Renal pelvis (tissue), 12 donors: ENCODE data around the gene CA14. TPM values are rescaled to one million over a fixed set of nuclear protein-coding genes. Genes with fewer than 3 reads are reported as not detected.
"Not testable (repeated sequence)": the region's sequence is repeated elsewhere in the genome, so short reads cannot be mapped to it uniquely, and the experiment has no call there.

Source experiments
- DNase-seq: peaks from one replicate; pipeline ENCODE4 v3.0.0-alpha.2; 2013
- long read RNA-seq, 16 experiments: transcript quantifications; one replicate each; lab custom pipeline, GENCODE V29; 2026
- polyA plus RNA-seq, 3 donors: library from polyadenylated mRNA; unstranded; fragments of 120-200 nt; gene quantifications; one replicate each; pipeline ENCODE4 v1.2.1, GENCODE V29; 2013; ENCODE audit not compliant: insufficient read length in 3 of 3

CA14 gene
- 1 to 10 TPM; 6.6 to 6.8 (median 6.6) TPM for polyA plus RNA-seq
- long read RNA-seq, donor 1, partial matches to known transcripts, result 80 of 130 reads
- long read RNA-seq, donor 1, other reads (novel, unspliced or antisense), result 50 of 130 reads
- long read RNA-seq, donor 2, partial matches to known transcripts, result 147 of 157 reads
- long read RNA-seq, donor 2, other reads (novel, unspliced or antisense), result 10 of 157 reads
- long read RNA-seq, donor 3, partial matches to known transcripts, result 93 of 99 reads
- long read RNA-seq, donor 3, other reads (novel, unspliced or antisense), result 6 of 99 reads
- long read RNA-seq, donor 4, partial matches to known transcripts, result 92 of 138 reads
- long read RNA-seq, donor 4, other reads (novel, unspliced or antisense), result 46 of 138 reads
- long read RNA-seq, donor 5, partial matches to known transcripts, result 35 of 62 reads
- long read RNA-seq, donor 5, other reads (novel, unspliced or antisense), result 27 of 62 reads
- long read RNA-seq, donor 6, partial matches to known transcripts, result 68 of 113 reads
- long read RNA-seq, donor 6, other reads (novel, unspliced or antisense), result 45 of 113 reads
- long read RNA-seq, donor 7, partial matches to known transcripts, result 81 of 120 reads
- long read RNA-seq, donor 7, other reads (novel, unspliced or antisense), result 39 of 120 reads
- long read RNA-seq, donor 8, result 0 reads
- long read RNA-seq, donor 9, partial matches to known transcripts, result 156 of 162 reads
- long read RNA-seq, donor 9, other reads (novel, unspliced or antisense), result 6 of 162 reads
- long read RNA-seq, donor 10, result 0 reads
- long read RNA-seq, donor 11, result 0 reads
- long read RNA-seq, donor 12, partial matches to known transcripts, result 149 of 149 reads
- long read RNA-seq, donor 12, other reads (novel, unspliced or antisense), result 0 of 149 reads
- long read RNA-seq, donor 13, partial matches to known transcripts, result 28 of 55 reads
- long read RNA-seq, donor 13, other reads (novel, unspliced or antisense), result 27 of 55 reads
- long read RNA-seq, donor 14, result 0 reads
- long read RNA-seq, donor 15, result 0 reads
- long read RNA-seq, donor 16, partial matches to known transcripts, result 79 of 134 reads
- long read RNA-seq, donor 16, other reads (novel, unspliced or antisense), result 55 of 134 reads

DNA sequence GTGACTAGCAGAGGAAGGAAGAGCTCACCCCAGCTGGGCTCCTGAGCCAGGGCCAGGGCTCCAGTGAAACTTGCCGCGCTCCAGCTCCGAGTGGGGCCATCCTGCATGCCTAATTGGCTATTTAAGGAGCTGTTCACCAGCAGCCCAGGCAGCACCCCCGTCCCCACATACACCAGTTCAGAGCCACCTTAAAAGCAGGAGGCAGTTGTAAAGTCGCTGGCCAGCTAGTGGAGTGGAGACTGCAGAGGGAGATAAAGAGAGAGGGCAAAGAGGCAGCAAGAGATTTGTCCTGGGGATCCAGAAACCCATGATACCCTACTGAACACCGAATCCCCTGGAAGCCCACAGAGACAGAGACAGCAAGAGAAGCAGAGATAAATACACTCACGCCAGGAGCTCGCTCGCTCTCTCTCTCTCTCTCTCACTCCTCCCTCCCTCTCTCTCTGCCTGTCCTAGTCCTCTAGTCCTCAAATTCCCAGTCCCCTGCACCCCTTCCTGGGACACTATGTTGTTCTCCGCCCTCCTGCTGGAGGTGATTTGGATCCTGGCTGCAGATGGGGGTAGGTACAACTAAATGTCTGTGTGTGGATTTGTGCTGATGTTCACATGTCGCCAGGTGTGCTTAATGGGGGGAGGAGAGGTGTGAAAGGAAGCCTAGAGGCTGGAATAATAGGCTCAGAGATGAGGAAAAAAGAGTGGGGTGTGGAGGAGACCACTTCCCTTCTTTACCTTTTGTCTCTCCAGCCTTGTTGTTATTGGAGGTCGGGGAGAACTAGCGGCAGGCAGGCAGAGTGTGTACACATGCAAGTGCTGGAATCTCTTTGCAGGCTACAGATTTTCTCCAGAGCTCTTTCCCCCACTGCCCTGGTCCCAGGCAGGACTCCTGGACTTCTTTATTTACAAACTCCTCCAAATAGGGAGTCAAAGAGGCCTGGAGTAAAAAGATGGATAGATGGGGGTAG lies at the start of gene CA14:
TSS of gene CA14 (plus strand) at position 151 of the 962 bp plus-strand sequence. CDS start at position 506, 355 bp downstream.
- no peak for DNase-seq

DNA sequence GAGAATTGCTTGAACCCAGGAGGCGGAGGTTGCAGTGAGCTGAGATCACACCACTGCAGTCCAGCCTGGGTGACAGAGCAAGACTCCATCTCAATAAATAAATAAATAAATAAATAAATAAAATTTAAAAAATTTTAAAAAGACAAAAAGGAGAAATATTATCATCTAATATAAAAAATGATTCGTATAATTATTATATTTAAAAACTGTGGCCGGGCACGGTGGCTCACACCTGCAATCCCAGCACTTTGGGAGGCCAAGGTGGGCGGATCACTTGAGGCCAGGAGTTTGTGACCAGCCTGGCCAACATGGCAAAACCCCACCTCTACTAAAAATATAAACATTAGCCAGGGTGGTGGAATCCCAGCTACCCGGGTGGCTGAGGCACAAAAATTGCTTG lies 49.1 kb upstream of the CA14 start:
- not testable (repeated sequence) for DNase-seq

DNA sequence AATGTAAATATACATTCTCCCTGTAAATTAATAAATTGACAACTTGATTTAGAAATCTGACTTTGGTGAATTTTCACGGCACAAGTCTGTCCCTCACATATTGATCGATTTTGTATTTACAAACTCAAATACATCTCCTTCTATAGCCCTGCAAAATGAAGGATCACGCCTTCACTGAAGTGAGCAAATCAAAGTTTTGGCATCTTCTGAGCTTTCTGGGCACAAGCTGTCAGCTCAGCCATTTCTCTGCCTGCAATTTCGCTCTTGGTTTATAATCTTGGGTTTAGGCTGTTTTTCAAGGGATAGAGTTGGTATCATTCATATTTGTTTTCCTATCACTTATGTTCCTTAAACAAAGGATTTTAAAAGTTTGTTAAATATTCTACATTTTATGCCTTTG lies 47.5 kb upstream of the CA14 start:
- no peak for DNase-seq

DNA sequence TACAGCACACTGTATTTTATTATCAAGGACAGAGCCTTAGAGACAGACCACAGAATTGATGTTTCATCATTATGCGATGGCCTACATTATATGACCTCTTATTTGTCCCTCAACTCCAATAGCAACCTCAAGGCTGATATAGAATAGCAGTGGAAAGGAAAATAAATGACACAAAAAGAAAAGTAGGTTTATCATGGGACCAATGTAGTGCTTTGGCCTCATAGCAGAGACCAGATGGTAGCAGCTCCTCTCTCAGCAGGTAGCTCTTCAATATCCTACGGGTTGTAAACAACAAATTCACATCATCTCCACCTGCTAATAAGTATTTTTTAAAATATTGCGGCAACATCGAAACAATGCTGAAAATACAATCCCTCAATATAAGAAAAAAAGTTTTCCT lies 46.9 kb upstream of the CA14 start:
- no peak for DNase-seq

DNA sequence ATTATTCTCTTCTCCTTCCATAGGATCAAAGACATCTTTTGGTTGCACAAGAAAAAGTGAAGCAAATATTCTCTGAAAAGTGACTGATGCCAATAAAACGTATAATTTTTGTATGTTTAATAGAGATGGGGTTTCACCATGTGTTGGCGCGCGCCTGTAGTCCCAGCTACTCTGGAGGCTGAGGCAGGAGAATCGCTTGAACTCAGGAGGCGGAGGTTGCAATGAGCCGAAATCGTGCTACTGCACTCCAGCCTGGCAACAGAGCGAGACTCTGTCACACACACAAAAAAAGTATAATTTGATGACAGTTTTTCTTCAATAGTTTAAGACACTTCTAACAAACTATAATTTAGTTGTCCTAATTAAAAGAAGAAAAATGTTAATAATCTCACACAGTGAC lies 45.5 kb upstream of the CA14 start:
- no peak for DNase-seq

DNA sequence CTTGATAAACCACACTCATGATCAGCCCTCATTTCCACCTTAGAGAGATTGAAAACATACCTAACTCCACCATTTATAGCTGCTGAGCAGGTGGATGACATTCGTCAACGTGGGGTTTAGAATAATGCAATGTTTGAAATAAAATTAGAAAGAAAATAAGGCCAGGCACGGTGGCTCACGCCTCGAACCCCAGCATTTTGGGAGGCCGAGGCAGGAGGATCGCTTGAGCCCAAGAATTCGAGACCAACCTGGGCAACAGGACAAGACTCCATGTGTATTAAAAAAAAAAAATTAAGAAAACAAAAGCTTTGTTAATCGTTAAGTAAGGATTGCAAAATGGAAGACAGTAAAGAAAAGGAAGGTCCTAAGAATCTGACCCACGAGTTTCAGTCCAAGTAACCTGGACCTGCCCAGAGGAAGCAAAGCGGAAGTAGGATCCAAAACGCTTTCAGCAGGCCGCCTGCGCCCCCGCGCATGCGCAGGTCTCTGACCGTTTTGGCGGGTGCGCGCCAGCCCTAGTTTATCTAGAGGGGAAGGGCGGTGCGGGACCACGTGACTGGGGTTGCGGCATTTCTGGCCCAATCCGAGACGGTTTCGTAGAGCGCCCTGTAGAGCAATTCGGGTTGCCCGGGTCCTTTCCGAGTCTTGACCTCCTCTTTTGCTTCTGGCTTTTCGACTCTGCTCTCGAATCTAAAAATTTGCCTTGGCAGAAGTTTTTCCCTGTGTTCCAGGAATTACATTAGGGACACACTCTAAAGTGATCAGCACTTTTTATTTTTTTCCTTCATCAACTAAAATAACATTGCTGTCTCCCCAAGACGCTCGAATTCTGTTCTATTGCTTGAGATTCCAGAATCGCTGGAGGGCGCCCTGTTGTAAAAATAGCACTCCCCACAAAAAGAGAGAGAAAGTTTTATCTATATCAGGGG lies 44.1 kb upstream of the CA14 start:
- peak; percentile 94 for DNase-seq

DNA sequence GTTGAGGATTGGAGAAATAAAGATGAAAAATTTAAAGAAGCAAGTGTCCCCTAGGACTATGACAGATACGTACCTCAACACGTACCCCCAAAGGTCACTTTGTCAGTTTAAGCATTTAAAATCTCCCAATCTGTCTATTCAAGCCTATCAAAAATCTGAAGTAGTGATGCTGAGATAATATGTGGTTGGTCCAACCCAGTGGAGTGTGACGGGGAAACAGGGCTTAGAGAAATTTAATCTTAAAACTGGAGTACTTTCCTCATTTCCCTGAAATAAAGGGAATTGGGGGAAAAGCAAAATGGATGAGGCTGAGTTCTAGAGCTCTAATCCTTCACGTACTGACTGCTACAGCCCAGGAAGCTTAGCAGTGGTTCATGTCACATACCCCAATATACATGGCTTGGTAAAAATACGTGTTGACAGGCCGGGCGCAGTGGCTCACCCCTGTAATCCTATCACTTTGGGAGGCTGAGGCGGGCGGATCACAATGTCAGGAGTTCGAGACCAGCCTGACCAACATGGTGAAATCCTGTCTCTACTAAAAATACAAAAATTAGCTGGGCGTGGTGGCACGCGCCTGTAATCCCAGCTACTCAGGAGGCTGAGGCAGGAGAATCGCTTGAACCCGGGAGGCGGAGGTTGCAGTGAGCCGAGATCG lies 43.3 kb upstream of the CA14 start:
- not testable (repeated sequence) for DNase-seq

DNA sequence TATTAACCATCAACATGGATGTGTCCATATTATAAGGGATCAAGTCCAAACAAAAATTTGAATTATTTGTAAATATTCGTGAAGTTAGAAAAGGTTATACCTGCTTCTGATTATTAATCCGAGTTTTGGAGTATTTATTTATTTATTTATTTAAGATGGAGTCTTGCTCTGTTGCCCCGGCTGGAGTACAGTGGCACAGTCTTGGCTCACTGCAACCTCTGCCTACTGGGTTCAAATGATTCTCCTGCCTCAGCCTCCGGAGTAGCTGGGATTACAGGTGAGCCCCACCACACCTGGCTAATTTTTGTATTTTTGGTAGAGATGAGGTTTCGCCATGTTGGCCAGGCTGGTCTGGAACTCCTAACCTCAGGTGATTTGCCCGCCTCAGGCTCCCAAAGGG lies 41.7 kb upstream of the CA14 start:
- DNase-seq, result not testable (repeated sequence)

DNA sequence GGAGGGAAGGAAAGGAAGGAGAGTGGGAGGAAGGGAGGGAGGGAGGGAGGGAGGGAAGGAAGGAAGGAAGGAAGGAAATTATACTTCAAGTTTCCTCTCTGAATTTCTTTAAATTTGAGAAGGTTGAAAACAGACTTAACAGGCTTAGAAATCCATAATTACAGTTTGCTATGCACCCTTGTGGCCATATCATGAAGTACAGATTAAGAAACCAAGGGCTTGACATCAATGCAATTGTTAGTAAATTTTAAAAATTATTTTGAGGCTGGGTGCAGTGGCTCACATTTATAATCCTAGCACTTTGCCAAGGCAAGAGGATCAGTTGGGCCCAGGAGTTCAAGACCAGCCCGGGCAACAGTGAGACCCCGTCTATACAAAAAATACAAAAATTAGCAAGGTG lies 36.0 kb upstream of the CA14 start:
- DNase-seq, result no peak

DNA sequence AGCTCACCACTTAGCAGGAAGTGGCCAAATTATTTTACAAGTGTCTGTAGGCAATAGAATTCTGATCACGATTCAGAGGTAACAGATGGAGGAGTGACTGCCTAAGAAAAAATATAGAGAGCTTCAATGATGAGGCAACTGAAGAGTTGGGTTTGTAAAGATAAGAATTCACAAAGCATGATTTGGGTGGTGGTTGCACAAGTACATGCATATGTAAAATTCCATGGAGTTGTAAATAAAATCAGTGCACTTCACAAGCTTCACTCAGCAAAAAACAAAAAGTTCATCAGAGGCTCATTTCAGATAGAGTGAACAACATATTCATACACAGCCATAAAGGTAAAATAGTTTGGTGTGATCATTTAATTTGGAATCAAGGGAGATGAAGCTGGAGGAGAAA lies 32.6 kb upstream of the CA14 start:
- DNase-seq, result no peak

DNA sequence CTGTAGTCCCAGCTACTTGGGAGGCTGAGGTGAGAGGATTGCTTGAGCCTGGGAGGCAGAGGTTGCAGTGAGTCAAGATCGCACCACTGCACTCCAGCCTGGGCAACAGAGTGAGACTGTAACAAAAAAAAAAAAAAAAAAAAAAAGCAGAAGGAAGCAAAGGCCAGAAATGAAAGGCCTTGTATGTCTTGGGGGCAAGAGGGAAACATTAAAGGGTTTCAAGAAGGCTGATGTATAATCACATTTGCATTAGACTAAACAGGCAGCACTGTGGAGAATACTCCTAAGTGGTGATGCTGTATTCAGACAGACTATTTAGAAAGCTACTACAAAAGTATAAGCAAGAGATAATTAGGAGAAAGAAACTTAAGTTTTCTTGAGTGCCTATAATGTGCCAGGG lies 32.0 kb upstream of the CA14 start:
- DNase-seq, result no peak

DNA sequence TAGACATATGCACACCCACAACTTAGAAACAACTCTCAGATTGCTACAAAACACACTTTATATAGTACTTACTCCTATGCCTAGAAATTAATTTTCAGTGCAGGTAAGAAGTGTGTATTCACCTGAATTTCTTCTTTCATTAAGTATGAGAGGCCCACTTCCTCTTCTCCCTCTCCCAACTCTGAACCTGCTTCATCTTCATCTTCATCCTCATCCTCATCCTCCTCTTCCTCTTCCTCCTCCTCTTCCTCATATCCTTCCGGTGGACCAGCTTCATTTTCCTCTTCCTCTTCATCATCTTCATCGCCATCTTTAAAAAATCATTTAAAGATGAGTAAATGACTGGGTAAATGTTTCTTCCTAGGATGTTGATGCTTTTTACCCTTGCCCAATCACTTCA lies 31.1 kb upstream of the CA14 start:
- no peak for DNase-seq

DNA sequence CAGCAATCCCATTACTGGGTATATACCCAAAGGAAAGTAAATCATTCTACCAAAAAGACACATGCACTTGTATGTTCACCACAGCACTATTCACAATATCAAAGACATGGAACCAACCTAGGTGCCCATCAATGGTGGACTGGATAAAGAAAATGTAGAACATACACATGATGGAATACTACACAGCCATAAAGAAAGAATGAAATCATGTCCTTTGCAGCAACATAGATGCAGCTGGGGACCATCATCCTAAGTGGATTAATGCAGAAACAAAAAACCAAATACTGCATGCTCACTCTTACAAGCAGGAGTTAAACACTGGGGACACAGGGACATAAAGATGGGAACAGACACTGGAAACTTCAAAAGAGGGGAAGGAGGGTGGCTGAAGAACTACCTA lies 30.3 kb upstream of the CA14 start:
- DNase-seq, result no peak

DNA sequence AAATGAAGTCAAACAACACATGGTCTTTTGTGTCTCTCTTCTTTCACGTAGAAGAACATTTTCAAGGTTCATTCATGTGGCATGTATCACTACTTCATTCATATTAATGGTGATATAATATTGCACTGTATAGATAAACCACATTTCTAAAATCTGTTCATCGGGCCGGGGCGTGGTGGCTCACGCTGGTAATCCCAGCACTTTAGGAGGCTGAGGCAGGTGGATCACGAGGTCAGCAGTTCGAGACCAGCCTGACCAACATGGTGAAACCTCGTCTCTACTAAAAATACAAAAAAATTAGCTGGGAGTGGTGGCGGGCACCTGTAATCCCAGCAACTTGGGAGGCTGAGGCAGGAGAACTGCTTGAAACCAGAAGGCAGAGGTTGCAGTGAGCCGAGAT lies 29.3 kb upstream of the CA14 start:
- not testable (repeated sequence) for DNase-seq

DNA sequence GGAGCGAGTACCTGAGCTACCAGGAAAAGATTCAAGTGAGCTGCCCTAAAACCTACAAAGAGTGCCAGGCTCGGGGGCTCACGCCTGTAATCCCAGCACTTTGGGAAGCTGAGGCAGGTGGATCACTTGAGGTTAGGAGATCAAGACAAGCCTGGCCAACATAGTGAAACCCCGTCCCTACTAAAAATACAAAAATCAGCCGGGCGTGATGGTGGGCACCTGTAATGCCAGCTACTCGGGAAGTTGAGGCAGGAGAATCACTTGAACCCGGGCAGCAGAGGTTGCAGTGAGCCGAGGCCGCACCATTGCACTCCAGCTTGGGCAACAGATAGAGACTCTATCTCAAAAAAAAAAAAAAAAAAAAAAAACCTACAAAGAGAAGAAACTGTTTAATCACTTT lies 24.7 kb upstream of the CA14 start:
- not testable (repeated sequence) for DNase-seq

DNA sequence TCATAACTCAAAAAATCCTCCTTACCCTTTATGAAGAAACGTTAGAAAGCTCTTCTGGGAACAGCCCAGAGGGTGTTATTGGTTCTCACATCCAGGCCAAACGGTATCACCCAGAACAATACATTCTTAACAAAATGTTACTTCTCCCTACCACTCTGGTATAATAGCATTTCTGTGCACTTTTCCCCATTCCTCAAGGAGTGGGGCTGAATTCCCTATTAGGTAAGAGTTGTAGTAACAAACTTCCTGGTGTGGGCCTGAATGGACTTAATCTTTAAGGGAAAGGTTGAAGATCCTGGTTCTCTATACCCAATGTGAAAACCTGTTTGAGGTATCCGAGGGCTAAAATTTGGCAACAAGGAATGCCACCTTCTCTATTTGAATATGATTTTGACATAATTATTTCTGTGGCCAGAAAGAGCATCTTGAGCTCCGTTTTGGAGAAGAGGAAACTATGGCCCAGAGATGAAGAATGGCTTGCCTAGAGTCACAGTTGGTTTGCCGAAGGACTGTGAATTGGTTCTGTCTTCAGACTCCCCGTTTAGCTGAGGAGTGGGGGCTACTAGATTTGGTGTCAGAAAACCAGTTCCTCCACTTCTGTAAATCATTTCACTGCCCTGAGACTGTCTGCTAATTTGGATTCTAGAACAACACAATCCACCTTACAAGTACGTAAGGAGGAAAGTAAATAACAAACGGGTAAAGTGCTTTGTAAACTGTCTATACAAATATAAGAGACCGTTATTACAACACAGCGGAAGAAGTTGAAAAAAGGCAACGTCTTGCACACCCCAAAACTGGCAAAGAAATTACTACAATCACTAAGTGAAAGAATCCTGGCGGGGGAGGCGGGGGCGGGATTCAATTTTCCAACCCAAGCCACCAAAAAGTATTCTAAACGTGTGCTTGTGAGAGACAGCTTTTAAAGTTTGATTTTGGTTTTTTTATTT lies 23.9 kb upstream of the CA14 start:
- DNase-seq, result peak; percentile 52

DNA sequence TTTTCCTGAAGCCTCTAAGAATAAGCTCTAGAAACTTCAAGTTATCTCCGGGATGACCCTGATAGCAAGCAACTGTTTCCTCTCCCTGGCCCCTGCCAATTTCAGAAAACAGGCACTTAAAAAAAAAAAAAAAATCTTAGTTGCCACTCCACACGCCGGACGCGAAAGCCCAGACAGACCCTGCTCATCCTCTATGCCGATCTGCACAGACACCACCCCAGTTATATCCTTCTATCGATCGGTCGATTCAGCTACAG lies 23.3 kb upstream of the CA14 start:
- DNase-seq, result no peak

DNA sequence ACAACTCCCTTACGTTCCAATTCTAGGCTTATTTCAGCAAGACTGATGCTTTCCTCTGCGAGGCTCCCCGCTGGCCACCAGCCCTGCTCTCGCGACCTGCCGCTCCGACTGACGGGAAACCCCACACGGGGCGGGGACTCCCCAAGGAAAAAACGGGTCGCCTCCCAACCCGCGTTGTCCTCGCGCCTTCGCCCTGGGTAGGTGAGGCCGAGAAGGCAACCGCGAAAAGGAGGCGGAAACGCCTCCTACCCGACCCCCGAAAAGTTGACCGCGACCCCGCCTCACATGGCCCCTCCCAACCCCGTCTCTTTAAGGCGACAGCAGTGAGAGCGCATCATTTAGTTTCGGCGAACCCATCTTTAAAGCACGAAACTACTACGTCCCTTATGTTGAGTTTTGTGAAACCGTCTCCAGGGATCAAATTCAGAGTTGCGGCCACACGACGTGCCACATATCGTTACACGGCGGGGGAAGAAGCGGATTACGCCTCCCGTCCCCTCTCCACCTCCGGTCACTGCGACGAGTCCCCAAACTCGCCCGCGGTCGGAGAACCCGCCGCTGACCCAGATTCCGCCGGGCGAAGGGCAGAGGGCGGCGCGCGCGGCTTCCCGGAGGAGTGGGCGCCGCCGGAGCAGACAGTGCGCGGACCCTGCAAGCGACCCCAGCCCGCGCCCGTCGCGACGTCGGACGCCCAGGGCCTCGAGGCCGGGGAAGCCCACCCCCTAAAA lies 22.8 kb upstream of the CA14 start:
- peak; percentile 68 for DNase-seq
